OCI-LY3 (cell line): Measurements from ENCODE around the gene DNAJB8.

Experiments used
- H2AFZ ChIP-seq: fragments of 200-600, 300-600 bp; shearing (Covaris generic); 2 replicates; pipeline ENCODE4 v1.6.0; 2014; ENCODE audit warnings: antibody characterized with exemption, low read depth, low read length
- H3K27ac ChIP-seq: fragments of 200-600, 300-600 bp; sonication (generic); 2 replicates; pipeline ENCODE4 v1.5.1; 2014; ENCODE audit warnings: mild to moderate bottlenecking, low read length, moderate library complexity, mixed read lengths
- H3K27me3 ChIP-seq: fragments of 200-600, 300-600 bp; sonication (generic); 2 replicates; pipeline ENCODE4 v1.6.1; 2014; ENCODE audit warnings: low read depth, low read length, mixed read lengths
- H3K36me3 ChIP-seq: fragments of 200-600, 300-600 bp; sonication (generic); replicated peaks from 2 replicates; pipeline ENCODE3; 2014; ENCODE audit warnings: low read depth, low read length, mixed read lengths
- H3K4me1 ChIP-seq: fragments of 300-600, 200-600 bp; sonication (generic); 2 replicates; pipeline ENCODE4 v1.6.1; 2014; ENCODE audit warnings: low read length, mixed read lengths
- H3K4me2 ChIP-seq: fragments of 200-600, 300-600 bp; sonication (generic); 2 replicates; pipeline ENCODE4 v1.6.1; 2014; ENCODE audit warnings: low read length, mixed read lengths
- H3K4me3 ChIP-seq: fragments of 300-600, 200-600 bp; sonication (generic); 2 replicates; pipeline ENCODE4 v1.5.1; 2014; ENCODE audit warnings: antibody characterized with exemption, mild to moderate bottlenecking, low read length, moderate library complexity
- H3K79me2 ChIP-seq: fragments of 300-600, 200-600 bp; shearing (Covaris generic); 2 replicates; pipeline ENCODE4 v1.6.1; 2014; ENCODE audit warnings: mild to moderate bottlenecking, low read length, mixed read lengths
- H3K9ac ChIP-seq: fragments of 300-600, 200-600 bp; shearing (Covaris generic); 2 replicates; pipeline ENCODE4 v1.6.0; 2014; ENCODE audit warnings: mild to moderate bottlenecking, low read length, moderate library complexity
- H3K9me3 ChIP-seq: fragments of 200-600, 300-600 bp; shearing (Covaris generic); 2 replicates; pipeline ENCODE4 v1.6.1; 2014; ENCODE audit warnings: low read length, mixed read lengths; ENCODE audit not compliant: insufficient read depth
- H4K20me1 ChIP-seq: fragments of 200-600, 300-600 bp; sonication (generic); 2 replicates; pipeline ENCODE4 v1.6.1; 2016; ENCODE audit warnings: low read length, mixed read lengths; ENCODE audit not compliant: insufficient read depth
- CTCF ChIP-seq: fragments of 200-600, 300-600 bp; sonication (generic); IDR thresholded peaks from 2 replicates; pipeline ENCODE4 v1.5.1; 2014; ENCODE audit warnings: antibody characterized with exemption, low read length, low read depth
- EZH2phosphoT487 ChIP-seq: fragments of 200-600 bp; shearing (Covaris generic); IDR thresholded peaks from 2 replicates; pipeline ENCODE4 v1.6.1; 2018; ENCODE audit warnings: antibody characterized with exemption, mixed run types, low read depth

The DNAJB8 gene

DNA sequence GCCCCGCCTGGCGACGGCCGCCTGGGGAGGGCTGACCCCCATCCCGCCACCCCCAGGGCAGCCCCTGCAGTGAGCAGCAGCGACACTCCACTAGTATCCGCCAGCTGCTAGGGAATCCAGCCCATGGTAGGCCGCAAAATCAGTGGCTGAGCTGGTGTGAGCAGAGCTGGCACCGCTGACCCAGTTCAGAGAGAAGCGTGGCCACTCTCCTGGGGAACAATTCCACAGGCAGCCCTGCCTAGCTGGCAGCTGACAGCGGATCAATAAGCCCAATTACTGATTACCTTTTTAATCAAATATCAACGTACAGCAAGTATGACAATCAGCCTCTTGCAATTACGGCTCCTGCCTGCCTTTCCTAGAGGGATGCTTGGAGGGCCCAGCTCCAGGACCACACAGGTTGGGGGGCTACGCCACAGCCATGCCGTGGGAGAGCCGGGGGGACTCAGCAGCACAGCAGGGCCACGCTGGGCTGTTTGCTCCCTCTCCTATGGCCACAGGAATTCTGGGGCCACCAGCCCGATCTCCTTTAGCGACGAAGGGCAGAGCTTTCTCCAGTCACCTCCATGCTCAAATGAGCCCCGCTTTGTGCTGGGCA, 13.9 kb downstream of the DNAJB8 start:
- peaks cover 22% of the 10 kb centered on the region for H3K27me3 ChIP-seq

GRCh38 chr3:128452120-128452519, 14.6 kb downstream of the DNAJB8 start:
- Histone ChIP-seq H3K4me2 (no peak overlapping the region), H3K9me3 (no peaks in the 10 kb centered on the region), H3K79me2 (no peaks in the 10 kb centered on the region), H3K27ac (no peak overlapping the region), H2AFZ (no peak overlapping the region), H4K20me1 (no peaks in the 10 kb centered on the region), H3K27me3 (peaks cover 22% of the 10 kb centered on the region), H3K4me1 (peaks cover 12% of the 10 kb centered on the region), H3K9ac (no peak overlapping the region), H3K36me3 (no peaks in the 10 kb centered on the region), H3K4me3 (no peak overlapping the region)
- TF ChIP-seq CTCF = no peak
- TF ChIP-seq EZH2phosphoT487 = no peak

More for the DNA sequence above, 13.9 kb downstream of the DNAJB8 start:
- no peak overlapping the region for H3K27ac ChIP-seq
- no peak overlapping the region for H2AFZ ChIP-seq
- no peaks in the 10 kb centered on the region for H3K79me2 ChIP-seq
- no peaks in the 10 kb centered on the region for H4K20me1 ChIP-seq
- H3K4me1 ChIP-seq = peaks cover 5% of the 10 kb centered on the region
- no peaks in the 10 kb centered on the region for H3K36me3 ChIP-seq
- no peak overlapping the region for H3K4me2 ChIP-seq
- no peak overlapping the region for H3K9ac ChIP-seq
- no peak overlapping the region for H3K4me3 ChIP-seq
- H3K9me3 ChIP-seq = no peaks in the 10 kb centered on the region
- TF ChIP-seq CTCF = no peak
- TF ChIP-seq EZH2phosphoT487 = no peak

DNA sequence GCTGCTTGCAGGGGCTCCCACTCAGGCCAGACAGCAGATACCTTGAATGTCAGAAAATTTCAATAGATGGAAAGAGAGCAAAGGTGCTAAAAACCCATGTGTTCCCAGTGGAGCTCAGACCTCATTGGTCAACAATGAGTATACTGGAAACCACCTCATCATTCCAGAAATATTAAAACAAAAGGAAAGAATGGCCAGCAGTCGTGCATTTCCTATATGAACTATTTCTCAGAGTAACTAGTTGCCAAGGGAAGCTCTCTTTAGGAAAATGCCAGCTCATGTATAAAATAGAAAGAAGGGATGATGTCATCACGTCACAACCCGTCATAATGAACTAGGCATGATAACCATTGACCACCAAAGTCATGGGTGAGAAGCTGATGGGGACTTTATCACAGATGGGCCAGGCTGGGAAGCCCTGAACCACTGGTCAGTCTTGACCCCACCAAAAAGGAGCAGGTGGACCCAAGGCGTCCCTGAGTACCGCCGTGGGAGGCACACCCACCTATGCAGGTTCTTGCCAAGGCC, 17.5 kb downstream of the DNAJB8 start:
- H3K9me3 ChIP-seq = no peaks in the 10 kb centered on the region
- H3K27ac ChIP-seq = no peak overlapping the region
- H3K9ac ChIP-seq = no peak overlapping the region
- H3K4me2 ChIP-seq = no peak overlapping the region
- no peaks in the 10 kb centered on the region for H3K79me2 ChIP-seq
- no peaks in the 10 kb centered on the region for H4K20me1 ChIP-seq
- no peak overlapping the region for H2AFZ ChIP-seq
- peaks cover 15% of the 10 kb centered on the region for H3K4me1 ChIP-seq
- no peaks in the 10 kb centered on the region for H3K27me3 ChIP-seq
- TF ChIP-seq EZH2phosphoT487 (no peak), CTCF (no peak)
- no peaks in the 10 kb centered on the region for H3K36me3 ChIP-seq
- no peak overlapping the region for H3K4me3 ChIP-seq

DNA sequence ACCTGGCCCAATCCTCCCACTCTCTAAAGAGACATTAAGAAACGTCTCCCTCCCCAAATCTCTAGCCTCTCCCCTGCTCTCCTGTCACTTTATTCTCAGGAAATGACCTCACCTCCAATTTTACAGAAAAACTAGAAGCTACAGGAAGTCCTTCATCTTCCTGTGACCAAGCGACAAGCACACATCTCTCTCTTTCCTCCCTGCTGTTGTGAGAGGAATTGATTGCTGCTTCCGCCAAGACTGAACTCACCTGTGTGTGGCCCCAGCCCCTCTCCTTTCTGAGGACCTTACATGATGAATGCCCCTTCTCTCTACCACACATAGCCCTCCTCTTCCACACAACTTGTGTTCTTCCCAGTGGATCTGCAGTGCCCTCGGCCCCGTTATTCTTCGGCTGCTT, 18.2 kb downstream of the DNAJB8 start:
- H3K9ac ChIP-seq = no peak overlapping the region
- no peaks in the 10 kb centered on the region for H3K27me3 ChIP-seq
- no peak overlapping the region for H3K4me3 ChIP-seq
- H3K27ac ChIP-seq = no peak overlapping the region
- H3K4me2 ChIP-seq = no peak overlapping the region
- no peaks in the 10 kb centered on the region for H4K20me1 ChIP-seq
- H3K79me2 ChIP-seq = no peaks in the 10 kb centered on the region
- H3K4me1 ChIP-seq = peaks cover 15% of the 10 kb centered on the region
- H3K9me3 ChIP-seq = no peaks in the 10 kb centered on the region
- H3K36me3 ChIP-seq = no peaks in the 10 kb centered on the region
- H2AFZ ChIP-seq = no peak overlapping the region
- TF ChIP-seq CTCF = no peak
- TF ChIP-seq EZH2phosphoT487 = no peak
